ENCODE results near the gene XPNPEP2. TPM values are rescaled to one million over a fixed set of nuclear protein-coding genes. Genes with fewer than 3 reads are reported as not detected.

The XPNPEP2 gene
- total RNA-seq, 1 donor from 2014 or later, result not detected

GRCh38 chrX:129763666-129764065, 24.9 kb downstream of the XPNPEP2 start:
- Mint-ChIP-seq H3K36me3 (ENCODE audit: low read depth, unreplicated experiment) (no peaks in the 10 kb centered on the region), H3K4me1 (ENCODE audit: low read depth, unreplicated experiment) (no peaks in the 10 kb centered on the region), H3K27ac (ENCODE audit: unreplicated experiment) (no peak overlapping the region), H3K4me3 (ENCODE audit: unreplicated experiment) (no peak overlapping the region), H3K27me3 (ENCODE audit: low read depth, unreplicated experiment) (peaks cover 7% of the 10 kb centered on the region), H3K9me3 (ENCODE audit: unreplicated experiment) (no peaks in the 10 kb centered on the region)
- H2AFZ ChIP-seq (ENCODE audit: low read depth, low read length), result no peak overlapping the region
- no peaks in the 10 kb centered on the region for H3K27me3 ChIP-seq (ENCODE audit: insufficient read depth, low read length)
- no peaks in the 10 kb centered on the region for H4K20me1 ChIP-seq (ENCODE audit: insufficient read depth, low read length)
- no peak overlapping the region for H3K4me2 ChIP-seq (ENCODE audit: low read length)
- H3K79me2 ChIP-seq (ENCODE audit: insufficient read depth, low read length), result no peaks in the 10 kb centered on the region
- H3K9ac ChIP-seq (ENCODE audit: low read length), result no peak overlapping the region
- H3K4me1 ChIP-seq (ENCODE audit: insufficient read depth, low read length), result peaks cover 10% of the 10 kb centered on the region
- H3K4me3 ChIP-seq (ENCODE audit: insufficient read depth, low read depth, low read length), result no peak overlapping the region
- no peak for TF ChIP-seq EZH2 (IDR thresholded peaks at IDR 0.05; ENCODE audit: insufficient read depth, low read length)
- TF ChIP-seq CTCF (IDR thresholded peaks at IDR 0.05; ENCODE audit: insufficient read depth, low read depth, low read length), result no peak
- FAIRE-seq (peak; percentile 70), DNase-seq (ENCODE audit: low read depth) (no peak)
- H3K36me3 ChIP-seq (ENCODE audit: insufficient read depth, low read length), result no peaks in the 10 kb centered on the region
- no peaks in the 10 kb centered on the region for H3K9me3 ChIP-seq (ENCODE audit: insufficient read depth, low read depth, low read length)
- no peak overlapping the region for H3K27ac ChIP-seq (ENCODE audit: low read depth, low read length)

GRCh38 chrX:129768186-129768585, 29.4 kb downstream of the XPNPEP2 start:
- no peak overlapping the region for H2AFZ ChIP-seq (ENCODE audit: low read depth, low read length)
- H3K9ac ChIP-seq (ENCODE audit: low read length), result no peak overlapping the region
- H3K27ac ChIP-seq (ENCODE audit: low read depth, low read length), result no peak overlapping the region
- no peak for DNase-seq (ENCODE audit: low read depth)
- TF ChIP-seq CTCF (IDR thresholded peaks at IDR 0.05; ENCODE audit: insufficient read depth, low read depth, low read length), result no peak
- TF ChIP-seq EZH2 (IDR thresholded peaks at IDR 0.05; ENCODE audit: insufficient read depth, low read length), result no peak
- no peaks in the 10 kb centered on the region for H4K20me1 ChIP-seq (ENCODE audit: insufficient read depth, low read length)
- H3K4me2 ChIP-seq (ENCODE audit: low read length), result no peak overlapping the region
- H3K4me1 ChIP-seq (ENCODE audit: insufficient read depth, low read length), result no peaks in the 10 kb centered on the region
- no peaks in the 10 kb centered on the region for H3K36me3 Mint-ChIP-seq (ENCODE audit: low read depth, unreplicated experiment)
- FAIRE-seq, result no peak
- H3K9me3 Mint-ChIP-seq (ENCODE audit: unreplicated experiment), result no peaks in the 10 kb centered on the region
- no peak overlapping the region for H3K4me3 ChIP-seq (ENCODE audit: insufficient read depth, low read depth, low read length)
- no peaks in the 10 kb centered on the region for H3K36me3 ChIP-seq (ENCODE audit: insufficient read depth, low read length)
- no peaks in the 10 kb centered on the region for H3K79me2 ChIP-seq (ENCODE audit: insufficient read depth, low read length)
- peaks cover 7% of the 10 kb centered on the region for H3K27me3 Mint-ChIP-seq (ENCODE audit: low read depth, unreplicated experiment)
- H3K9me3 ChIP-seq (ENCODE audit: insufficient read depth, low read depth, low read length), result no peaks in the 10 kb centered on the region
- no peak overlapping the region for H3K27ac Mint-ChIP-seq (ENCODE audit: unreplicated experiment)
- no peaks in the 10 kb centered on the region for H3K4me1 Mint-ChIP-seq (ENCODE audit: low read depth, unreplicated experiment)
- H3K4me3 Mint-ChIP-seq (ENCODE audit: unreplicated experiment), result no peak overlapping the region
- no peaks in the 10 kb centered on the region for H3K27me3 ChIP-seq (ENCODE audit: insufficient read depth, low read length)

DNA sequence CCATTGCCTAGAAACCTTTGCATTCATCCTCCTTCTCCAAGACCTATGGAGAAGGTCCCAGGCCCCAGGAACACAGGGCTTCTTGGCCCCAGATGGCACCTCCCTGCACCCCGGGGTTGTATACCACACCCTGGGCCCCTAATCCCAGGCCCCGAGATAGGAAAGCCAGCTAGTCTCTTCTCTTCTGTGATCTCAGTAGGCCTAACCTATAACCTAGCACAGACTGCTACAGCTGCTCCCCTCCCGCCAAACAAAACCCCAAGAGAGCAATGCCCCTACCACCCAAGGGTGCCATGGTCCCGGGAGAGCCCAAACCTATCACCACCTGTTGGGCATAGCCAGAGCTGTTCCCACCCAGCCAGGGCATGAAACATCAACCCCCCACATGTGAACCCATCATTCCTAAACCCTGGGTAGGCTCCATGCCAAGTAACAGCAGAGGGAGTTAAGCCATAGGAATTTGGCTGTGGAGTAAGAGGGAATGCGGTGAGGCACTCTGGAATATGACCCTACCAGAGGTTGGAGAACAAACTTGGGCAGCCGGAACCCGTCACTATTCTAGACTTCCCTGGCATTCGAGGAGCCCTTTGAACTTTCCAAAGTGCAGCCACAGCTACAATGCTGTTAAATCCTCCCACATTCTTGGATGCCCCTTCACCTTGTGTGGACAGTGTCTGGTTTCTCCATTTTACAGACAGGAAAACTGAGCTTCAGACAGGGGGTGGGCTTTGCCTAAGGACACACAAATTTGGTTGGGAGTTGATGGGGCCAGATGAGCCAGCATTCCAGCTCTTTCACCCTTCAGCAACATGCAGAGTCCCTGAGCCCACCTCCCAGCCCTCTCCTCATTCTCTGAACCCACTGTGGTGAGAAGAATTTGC, 30.0 kb downstream of the XPNPEP2 start:
- Histone ChIP-seq H3K9ac (ENCODE audit: low read length) (no peak overlapping the region), H3K4me2 (ENCODE audit: low read length) (no peak overlapping the region), H2AFZ (ENCODE audit: low read depth, low read length) (no peak overlapping the region), H3K4me1 (ENCODE audit: insufficient read depth, low read length) (no peaks in the 10 kb centered on the region), H3K36me3 (ENCODE audit: insufficient read depth, low read length) (no peaks in the 10 kb centered on the region), H3K27ac (ENCODE audit: low read depth, low read length) (no peak overlapping the region), H3K4me3 (ENCODE audit: insufficient read depth, low read depth, low read length) (no peak overlapping the region), H3K79me2 (ENCODE audit: insufficient read depth, low read length) (no peaks in the 10 kb centered on the region), H4K20me1 (ENCODE audit: insufficient read depth, low read length) (no peaks in the 10 kb centered on the region), H3K27me3 (ENCODE audit: insufficient read depth, low read length) (no peaks in the 10 kb centered on the region), H3K9me3 (ENCODE audit: insufficient read depth, low read depth, low read length) (no peaks in the 10 kb centered on the region)
- DNase-seq (ENCODE audit: low read depth) (peak; percentile 29), FAIRE-seq (no peak)
- Mint-ChIP-seq H3K4me3 (ENCODE audit: unreplicated experiment) (peak overlapping the region; percentile 27), H3K4me1 (ENCODE audit: low read depth, unreplicated experiment) (no peaks in the 10 kb centered on the region), H3K36me3 (ENCODE audit: low read depth, unreplicated experiment) (no peaks in the 10 kb centered on the region), H3K27ac (ENCODE audit: unreplicated experiment) (no peak overlapping the region), H3K27me3 (ENCODE audit: low read depth, unreplicated experiment) (peaks cover 7% of the 10 kb centered on the region), H3K9me3 (ENCODE audit: unreplicated experiment) (no peaks in the 10 kb centered on the region)
- TF ChIP-seq EZH2 (IDR thresholded peaks at IDR 0.05; ENCODE audit: insufficient read depth, low read length) (no peak), CTCF (IDR thresholded peaks at IDR 0.05; ENCODE audit: insufficient read depth, low read depth, low read length) (no peak)
